Erythroblast (primary cell): ENCODE measurements around the gene PPP2R3A.

Source experiments
- GATA1 ChIP-seq: IDR thresholded peaks from 2 replicates; pipeline ENCODE4 v1.6.1; 2011; ENCODE audit warnings: low read depth, mild to moderate bottlenecking, control low read depth, low read length, moderate library complexity
- POLR2A ChIP-seq: IDR thresholded peaks from 2 replicates; pipeline ENCODE4 v1.6.1; 2011; ENCODE audit warnings: mild to moderate bottlenecking, low read length

DNA sequence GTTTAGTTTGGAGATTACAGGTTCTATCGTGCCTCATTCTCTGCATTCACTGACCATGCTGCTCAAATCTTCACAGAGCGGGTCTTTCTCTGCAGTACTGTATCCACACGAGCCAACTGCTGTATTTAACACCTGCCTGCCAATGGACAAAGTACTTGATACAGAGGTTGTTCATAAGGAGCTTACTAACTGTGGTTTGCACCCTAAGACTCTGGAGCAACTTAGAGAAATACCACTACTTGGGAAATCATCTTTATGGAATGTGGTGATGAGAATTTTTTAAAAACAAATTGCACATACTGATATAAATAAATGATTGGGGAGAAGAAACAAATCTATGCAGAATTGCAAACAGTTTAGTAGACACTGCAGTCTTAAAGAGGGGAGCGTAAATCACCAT lies 90.0 kb downstream of the PPP2R3A start:
- TF ChIP-seq POLR2A (no peak), GATA1 (no peak)
